Right renal cortex interstitium (tissue), 3 donors: Measurements from ENCODE around the gene NUAK2. TPM values are rescaled to one million over a fixed set of nuclear protein-coding genes. Genes with fewer than 3 reads are reported as not detected.

Experiments
- DNase-seq, 3 donors: peaks; one replicate each; pipeline ENCODE4 v3.0.0-alpha.2; 2013; ENCODE audit warnings: low read depth in 3 of 3, low spot score in 2 of 3
- polyA plus RNA-seq, 3 donors: library from polyadenylated mRNA; unstranded; fragments of 120-200 nt; gene quantifications; one replicate each; pipeline ENCODE4 v1.2.1, GENCODE V29; 2013; ENCODE audit not compliant: insufficient read length in 3 of 3

Gene NUAK2
- polyA plus RNA-seq, 3 donors, result 5.8 to 9.9 (median 9.2) TPM

DNA sequence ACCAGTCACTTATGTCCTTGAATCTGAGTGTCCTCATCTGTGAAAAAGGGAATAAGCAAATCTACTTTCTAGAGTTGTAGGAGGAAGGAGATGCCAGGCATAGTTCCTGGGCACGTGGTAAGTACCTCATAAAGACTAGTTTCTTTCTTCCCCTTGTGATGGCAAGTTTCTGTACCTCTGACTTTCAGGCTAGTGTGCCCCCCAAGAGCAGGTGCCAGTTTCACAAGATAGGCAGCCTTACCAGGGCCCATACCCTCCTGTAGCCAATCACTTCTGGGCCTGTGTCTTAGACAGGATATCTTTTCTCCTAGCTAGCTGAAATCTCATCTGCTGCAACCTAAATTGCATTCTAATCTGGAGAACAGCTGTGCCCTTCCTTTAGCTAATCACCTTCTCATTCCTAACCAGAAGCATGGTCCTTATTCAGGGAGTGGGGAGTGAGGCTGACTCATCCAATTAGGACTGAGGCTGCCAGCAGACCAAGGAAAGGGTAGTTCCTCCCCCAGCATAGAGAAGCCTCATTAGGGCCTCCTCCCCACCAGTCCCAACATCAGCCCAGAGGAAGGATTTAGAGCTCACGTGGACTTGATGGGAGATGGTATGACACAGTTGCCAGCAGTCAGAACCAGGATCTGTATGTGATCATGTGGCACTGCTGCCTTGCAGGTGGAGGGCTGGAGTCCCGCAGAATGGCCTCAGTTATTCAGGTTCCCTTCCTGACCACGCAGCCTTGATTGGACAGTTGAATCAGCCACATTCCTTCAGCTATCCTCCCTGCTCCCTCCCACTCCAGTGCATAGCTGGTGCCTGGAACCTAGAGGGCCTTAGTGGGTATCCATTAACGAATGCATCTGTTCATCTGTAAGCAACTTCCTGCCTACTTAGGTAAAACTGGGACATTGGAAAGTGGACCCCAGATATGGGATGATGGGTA lies 27.3 kb upstream of the NUAK2 start:
- DNase-seq, result no peak

DNA sequence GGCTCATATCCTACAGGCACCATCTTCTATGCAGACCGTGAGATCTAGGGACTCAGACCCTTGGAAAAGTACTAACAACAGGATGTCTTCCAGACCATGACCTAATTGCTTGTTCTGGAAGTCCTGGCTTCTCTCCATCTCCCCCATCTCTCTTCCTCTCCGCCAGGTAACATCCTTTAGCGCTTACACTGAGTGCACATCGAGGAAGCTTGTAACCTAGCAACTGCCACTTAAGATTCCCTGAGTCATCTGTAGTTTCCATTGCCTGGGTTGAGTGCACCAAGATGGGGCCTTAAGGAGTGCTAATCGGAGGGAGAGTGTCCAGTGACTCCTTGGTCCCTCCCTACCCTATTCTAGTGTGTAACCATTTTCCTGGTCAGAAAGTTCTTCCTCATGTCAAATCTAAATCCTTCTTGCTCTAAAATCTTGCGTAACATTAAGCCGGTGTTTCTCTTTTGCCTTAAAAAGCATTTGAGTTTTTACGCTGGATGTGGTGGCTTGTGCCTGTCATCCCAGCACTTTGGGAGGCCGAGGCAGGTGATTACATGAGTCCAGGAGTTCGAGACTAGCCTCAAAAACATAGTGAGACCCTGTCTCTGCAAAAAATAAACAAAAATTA lies 25.5 kb upstream of the NUAK2 start:
- no peak for DNase-seq

GRCh38 chr1:205345761-205346160 lies 24.2 kb upstream of the NUAK2 start:
- DNase-seq, result no peak

- no peak for DNase-seq
These were observed 22.8 kb upstream of the NUAK2 start for GRCh38 chr1:205344066-205344928.

DNA sequence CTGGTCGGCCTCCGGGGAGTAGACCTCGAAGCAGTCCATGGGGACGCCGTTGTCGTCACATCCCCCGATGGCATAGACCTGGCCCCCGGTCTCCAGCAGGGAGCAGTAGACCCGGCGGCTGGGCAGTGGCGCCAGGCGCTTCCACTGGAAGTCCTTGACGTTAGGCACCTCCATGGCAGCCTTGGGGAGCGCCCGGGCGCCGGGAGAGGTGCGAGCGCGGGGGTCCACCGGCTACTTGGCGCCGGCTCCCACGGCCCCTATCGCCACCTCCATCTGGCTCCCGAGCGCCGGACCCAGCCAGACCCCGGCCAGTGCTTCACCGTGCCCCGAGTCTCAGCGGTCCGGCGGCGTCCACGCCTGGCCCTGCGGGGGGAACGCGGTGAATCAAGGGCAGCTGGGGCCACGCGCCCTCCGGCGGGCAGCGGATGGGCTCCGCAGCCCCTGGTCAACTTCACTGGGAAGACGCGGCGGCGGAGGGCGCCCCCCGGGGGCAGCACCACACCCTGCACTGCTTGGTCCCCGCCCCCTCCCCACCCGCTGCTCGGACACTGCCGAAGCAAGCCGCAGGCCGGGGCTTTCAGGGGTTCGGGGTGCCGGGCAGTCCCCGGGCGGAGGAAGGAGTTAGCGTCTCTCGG lies 22.0 kb upstream of the NUAK2 start:
- DNase-seq, result no peak

GRCh38 chr1:205342986-205343385 lies 21.4 kb upstream of the NUAK2 start:
- DNase-seq, result no peak

GRCh38 chr1:205340676-205341075 lies 19.1 kb upstream of the NUAK2 start:
- no peak for DNase-seq

DNA sequence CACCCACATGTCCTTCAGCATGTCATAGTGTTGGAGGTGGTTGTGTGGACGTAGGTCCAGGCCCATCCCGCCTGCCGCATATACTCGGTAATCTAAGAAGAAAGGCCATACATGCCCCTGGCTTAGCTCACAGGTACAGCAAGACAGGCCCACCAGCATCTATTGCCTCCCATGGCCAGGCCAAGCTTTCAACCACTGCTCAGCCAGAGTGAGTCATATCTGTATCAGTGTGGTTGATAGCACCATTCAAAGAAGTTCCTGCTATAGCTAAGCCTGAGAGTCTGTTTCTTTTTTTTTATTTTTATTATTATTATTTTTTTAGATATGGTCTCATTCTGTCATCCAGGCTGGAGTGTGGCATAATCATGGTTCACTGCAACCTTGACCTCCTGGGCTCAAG lies 18.2 kb upstream of the NUAK2 start:
- no peak for DNase-seq

- DNase-seq, result no peak
These were observed 17.7 kb upstream of the NUAK2 start for GRCh38 chr1:205339197-205339702.

DNA sequence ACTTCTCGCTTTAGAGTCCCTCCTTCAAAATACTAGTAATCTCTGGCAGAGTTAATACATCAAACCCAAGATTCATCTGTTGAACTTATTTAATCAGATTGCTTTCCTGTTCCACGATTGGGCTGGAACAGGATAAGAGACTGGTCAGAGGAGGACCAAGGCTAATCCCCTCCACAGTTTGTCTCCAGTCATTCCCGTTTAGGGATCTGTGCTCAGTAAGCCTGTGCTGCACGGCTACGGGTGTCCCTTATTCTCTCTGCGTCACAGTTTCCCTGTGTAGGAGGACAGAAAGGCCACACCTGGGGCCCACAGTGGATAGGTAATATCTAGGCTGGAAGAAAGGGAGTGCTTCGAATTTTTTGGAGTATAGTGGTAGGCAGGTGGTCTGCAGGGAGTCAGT lies 16.5 kb upstream of the NUAK2 start:
- no peak for DNase-seq

- DNase-seq, result no peak
These were observed 15.9 kb upstream of the NUAK2 start for GRCh38 chr1:205337481-205337880.

DNA sequence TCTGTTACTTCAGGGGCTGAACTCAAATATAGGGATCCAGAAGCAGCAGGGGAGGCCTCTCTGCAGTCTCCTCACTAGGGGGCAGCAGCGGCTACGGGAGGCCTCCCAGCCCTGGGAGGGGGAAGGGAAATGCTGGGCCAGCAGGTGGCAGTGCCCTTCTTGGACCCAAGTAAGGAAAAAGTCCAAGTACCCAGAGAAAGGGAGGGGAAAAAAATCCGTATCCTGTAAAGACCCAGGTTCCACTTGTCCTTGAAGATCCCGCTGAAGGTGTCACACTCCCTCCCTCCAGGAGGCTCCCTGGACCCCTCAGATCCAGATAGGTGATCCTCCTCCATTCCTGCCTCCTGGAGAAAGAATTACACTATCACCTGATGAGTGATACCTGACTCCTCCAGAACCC lies 14.1 kb upstream of the NUAK2 start:
- DNase-seq, result peak in 1 of 3 donors; percentile 72

- DNase-seq, result no peak
These were observed 10.7 kb upstream of the NUAK2 start for GRCh38 chr1:205332015-205332791.

- DNase-seq, result no peak
These were observed 8.6 kb upstream of the NUAK2 start for GRCh38 chr1:205330150-205330549.

DNA sequence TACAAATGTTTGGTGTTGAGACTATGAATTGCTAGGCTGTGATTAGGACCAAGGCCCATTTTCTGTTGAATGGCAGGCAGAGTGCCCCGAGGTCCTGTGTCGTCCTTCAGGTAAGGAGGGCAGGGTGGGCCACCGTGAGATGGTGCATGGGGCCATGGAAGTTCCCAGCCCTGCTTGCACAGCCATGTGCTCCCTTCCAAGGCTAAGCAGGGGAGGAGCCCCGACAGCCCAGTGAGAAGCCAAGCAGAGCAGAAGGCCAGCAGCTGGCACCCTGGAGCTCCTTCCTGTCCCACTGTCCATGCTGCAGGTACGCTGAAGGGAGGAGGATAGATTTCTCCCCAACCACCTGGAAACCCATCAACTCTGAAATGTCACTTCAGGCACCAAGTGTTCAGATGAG lies 8.2 kb upstream of the NUAK2 start:
- DNase-seq, result no peak

GRCh38 chr1:205328476-205328875 lies 6.9 kb upstream of the NUAK2 start:
- DNase-seq, result no peak

- no peak for DNase-seq
These were observed 5.4 kb upstream of the NUAK2 start for GRCh38 chr1:205326812-205327466.

- peak in 1 of 3 donors; percentile 71 for DNase-seq
These were observed 3.9 kb upstream of the NUAK2 start for GRCh38 chr1:205325334-205325884.

DNA sequence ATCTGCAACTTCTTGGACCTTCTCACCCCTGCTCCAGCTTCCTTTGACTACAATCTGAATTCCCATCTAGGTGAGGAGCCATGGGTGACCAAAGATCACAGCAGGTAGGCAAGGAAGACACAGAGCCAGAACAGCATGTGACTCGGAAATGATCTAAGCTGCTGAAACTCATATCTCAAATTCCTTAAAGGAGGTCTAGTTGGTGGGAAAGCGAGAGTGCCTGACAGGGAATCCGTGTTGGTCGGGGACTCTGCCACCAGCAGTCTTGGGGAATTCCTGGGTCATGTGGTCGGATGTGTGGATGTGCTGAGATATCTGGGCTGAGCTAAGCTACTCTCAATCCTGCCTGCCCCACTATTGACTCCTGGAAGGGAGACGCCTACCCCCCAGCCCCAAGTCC lies 3.2 kb upstream of the NUAK2 start:
- no peak for DNase-seq
